Kidney glomerular epithelial cell (primary cell): ENCODE results near the gene ATP6V1F.
A peak's percentile ranks its signal among the peaks of the same experiment; 100 is the strongest.

Experiments used
- DNase-seq: peaks from one replicate; lab custom pipeline; 2025; lab: John Stamatoyannopoulos, UW

ATP6V1F gene

GRCh38 chr7:128869138-128869943 lies 6.7 kb downstream of the ATP6V1F start:
- DNase-seq, result no peak

GRCh38 chr7:128869944-128870285 lies 7.3 kb downstream of the ATP6V1F start:
- no peak for DNase-seq

- no peak for DNase-seq
Observed at GRCh38 chr7:128871050-128871449, 8.4 kb downstream of the ATP6V1F start.

GRCh38 chr7:128872394-128872824 lies 9.8 kb downstream of the ATP6V1F start:
- no peak for DNase-seq

GRCh38 chr7:128873234-128873633 lies 10.6 kb downstream of the ATP6V1F start:
- DNase-seq, result no peak

- DNase-seq, result no peak
Observed at GRCh38 chr7:128874140-128875031, 11.7 kb downstream of the ATP6V1F start.

- no peak for DNase-seq
Observed at GRCh38 chr7:128875523-128875948, 12.9 kb downstream of the ATP6V1F start.

- DNase-seq, result no peak
Observed at GRCh38 chr7:128876127-128876526, 13.5 kb downstream of the ATP6V1F start.

GRCh38 chr7:128876586-128876977 lies 13.9 kb downstream of the ATP6V1F start:
- no peak for DNase-seq

- no peak for DNase-seq
Observed at GRCh38 chr7:128876978-128877755, 14.5 kb downstream of the ATP6V1F start.

- no peak for DNase-seq
Observed at GRCh38 chr7:128877756-128878120, 15.1 kb downstream of the ATP6V1F start.

- DNase-seq, result no peak
Observed at GRCh38 chr7:128878226-128879105, 15.8 kb downstream of the ATP6V1F start.

GRCh38 chr7:128879461-128879938 lies 16.8 kb downstream of the ATP6V1F start:
- DNase-seq, result no peak

GRCh38 chr7:128879939-128880746 lies 17.5 kb downstream of the ATP6V1F start:
- no peak for DNase-seq

- DNase-seq, result no peak
Observed at GRCh38 chr7:128880791-128881457, 18.3 kb downstream of the ATP6V1F start.

GRCh38 chr7:128881458-128882125 lies 18.9 kb downstream of the ATP6V1F start:
- no peak for DNase-seq

- DNase-seq, result no peak
Observed at GRCh38 chr7:128882134-128882533, 19.5 kb downstream of the ATP6V1F start.

GRCh38 chr7:128883622-128884448 lies 21.2 kb downstream of the ATP6V1F start:
- peak; percentile 59 for DNase-seq
